HUDEP-2 (cell line): ENCODE measurements around the gene ZNF444.
A peak's percentile ranks its signal among the peaks of the same experiment; 100 is the strongest.
"Not testable (repeated sequence)": the region's sequence is repeated elsewhere in the genome, so short reads cannot be mapped to it uniquely, and the experiment has no call there.

ENCODE experiments used
- DNase-seq, 76 experiments: peaks; one replicate each; lab custom pipeline; 2025; ENCODE audit not compliant: unreplicated experiment in 76 of 76; lab: John Stamatoyannopoulos, UW

Gene ZNF444

GRCh38 chr19:56142897-56143434, 1.9 kb downstream of the ZNF444 start:
- no peak for DNase-seq

- DNase-seq: peak in 31 of 76 experiments; percentile 6 to 62 (median 33)
Observed at GRCh38 chr19:56144376-56144775, 3.3 kb downstream of the ZNF444 start.

DNA sequence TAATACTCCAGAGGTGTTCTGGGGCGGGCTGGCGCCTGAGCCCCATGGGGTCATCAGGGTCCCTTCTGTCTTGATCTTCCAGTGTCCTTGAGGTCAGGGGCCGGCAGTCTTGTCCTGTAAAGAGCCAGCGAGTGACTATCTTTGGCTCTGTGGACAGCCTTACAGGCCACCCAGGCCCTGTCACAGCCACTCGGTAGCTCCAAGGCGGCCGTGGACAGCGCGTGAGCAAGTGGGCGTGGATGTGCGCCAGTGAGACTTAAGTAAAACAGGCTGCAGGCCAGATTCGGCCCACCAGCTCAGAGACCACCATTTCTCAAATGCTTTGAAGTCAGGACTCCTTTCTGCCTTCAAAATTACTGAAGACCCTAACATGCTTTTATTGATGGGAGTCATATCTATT, 3.7 kb downstream of the ZNF444 start:
- no peak for DNase-seq

- DNase-seq: no peak
Observed at GRCh38 chr19:56145698-56146097, 4.6 kb downstream of the ZNF444 start.

- DNase-seq: no peak
Observed at GRCh38 chr19:56146904-56147303, 5.8 kb downstream of the ZNF444 start.

GRCh38 chr19:56147307-56147706, 6.2 kb downstream of the ZNF444 start:
- no peak for DNase-seq

- DNase-seq: no peak
Observed at GRCh38 chr19:56148096-56148495, 7.0 kb downstream of the ZNF444 start.

DNA sequence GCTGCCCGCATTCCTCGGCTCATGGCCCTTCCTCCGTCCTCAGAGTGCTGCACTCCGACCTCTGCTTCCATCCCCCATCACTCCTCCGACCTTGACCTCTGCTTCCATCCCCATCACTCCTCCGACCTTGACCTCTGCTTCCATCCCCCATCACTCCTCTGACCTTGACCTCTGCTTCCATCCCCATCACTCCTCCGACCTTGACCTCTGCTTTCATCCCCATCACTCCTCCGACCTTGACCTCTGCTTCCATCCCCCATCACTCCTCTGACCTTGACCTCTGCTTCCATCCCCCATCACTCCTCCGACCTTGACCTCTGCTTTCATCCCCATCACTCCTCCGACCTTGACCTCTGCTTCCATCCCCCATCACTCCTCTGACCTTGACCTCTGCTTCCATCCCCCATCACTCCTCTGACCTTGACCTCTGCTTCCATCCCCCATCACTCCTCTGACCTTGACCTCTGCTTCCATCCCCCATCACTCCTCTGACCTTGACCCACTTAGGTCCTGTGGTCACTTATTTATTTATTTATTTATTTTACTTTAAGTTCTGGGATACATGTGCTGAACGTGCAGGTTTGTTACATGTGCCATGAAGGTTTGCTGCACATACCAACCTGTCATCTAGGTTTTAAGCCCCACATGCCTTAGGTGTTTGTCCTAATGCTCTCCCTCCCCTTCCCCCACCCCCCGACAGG, 8.0 kb downstream of the ZNF444 start:
- not testable (repeated sequence) for DNase-seq

DNA sequence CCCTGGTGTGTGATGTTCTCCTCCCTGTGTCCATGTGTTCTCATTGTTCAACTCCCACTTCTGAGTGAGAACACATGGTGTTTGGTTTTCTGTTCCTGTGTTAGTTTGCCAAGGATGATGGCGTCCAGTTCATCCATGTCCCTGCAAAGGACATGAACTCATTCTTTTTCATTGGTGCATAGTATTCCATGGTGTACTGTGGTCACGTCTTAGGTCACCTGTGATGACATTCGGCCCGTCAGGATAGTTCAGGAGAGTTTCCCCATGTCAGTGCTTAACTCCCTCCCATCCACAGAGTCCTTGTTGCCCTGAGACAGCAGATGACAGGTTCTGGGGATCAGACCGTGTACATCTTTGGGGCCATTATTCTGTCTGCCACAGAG, 8.6 kb downstream of the ZNF444 start:
- DNase-seq: no peak

GRCh38 chr19:56150358-56150757, 9.3 kb downstream of the ZNF444 start:
- DNase-seq: no peak

- DNase-seq: no peak
Observed at GRCh38 chr19:56152644-56153043, 11.6 kb downstream of the ZNF444 start.

DNA sequence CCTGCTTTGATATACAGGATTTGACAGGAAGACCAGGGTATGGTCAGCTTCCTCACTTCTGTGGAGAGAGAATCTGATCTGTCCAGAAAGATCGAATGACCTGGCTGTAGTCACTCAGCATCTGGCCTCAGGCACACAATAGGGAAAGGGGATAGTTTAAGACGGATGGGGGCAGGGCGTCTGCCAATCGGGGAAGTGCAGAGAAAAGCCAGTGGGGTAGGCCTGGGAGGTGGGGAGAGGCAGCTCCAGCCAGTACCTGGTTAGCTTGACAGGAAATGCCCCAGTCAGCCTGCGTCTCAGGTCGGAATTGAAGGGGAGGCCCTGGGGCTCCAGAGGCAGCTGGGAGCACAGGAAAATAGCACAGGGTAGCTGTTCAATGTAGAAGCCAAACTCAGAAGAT, 12.4 kb downstream of the ZNF444 start:
- DNase-seq: no peak

DNA sequence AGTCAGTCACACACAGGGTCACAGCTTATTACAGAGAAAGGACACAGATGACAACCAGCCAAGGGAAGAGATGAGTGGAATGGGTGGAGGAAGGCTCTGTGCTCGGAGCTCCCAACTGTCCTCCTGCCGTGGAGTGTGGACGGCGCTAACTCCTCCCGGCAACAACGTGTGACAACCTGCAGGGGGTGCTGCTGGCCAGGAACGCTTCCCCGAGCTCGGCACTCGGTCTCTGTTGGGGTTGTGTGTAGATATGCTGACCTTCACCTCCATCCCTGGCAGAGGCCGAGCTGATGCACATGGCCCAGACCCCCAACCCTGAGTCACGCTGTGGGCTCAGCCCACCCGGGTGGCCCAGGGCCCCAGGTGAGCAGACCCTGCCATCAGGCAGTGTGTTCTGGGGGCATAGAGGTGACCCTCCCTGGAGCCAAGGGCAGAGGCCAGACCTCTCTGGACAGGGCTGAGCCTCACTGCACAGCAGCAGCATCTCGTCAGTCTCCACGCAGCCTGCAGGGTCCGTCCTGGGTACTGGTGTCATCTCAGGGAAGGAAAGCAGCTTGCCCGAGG, 14.1 kb downstream of the ZNF444 start:
- DNase-seq: peak in 8 of 76 experiments; percentile 9 to 23 (median 10)

DNA sequence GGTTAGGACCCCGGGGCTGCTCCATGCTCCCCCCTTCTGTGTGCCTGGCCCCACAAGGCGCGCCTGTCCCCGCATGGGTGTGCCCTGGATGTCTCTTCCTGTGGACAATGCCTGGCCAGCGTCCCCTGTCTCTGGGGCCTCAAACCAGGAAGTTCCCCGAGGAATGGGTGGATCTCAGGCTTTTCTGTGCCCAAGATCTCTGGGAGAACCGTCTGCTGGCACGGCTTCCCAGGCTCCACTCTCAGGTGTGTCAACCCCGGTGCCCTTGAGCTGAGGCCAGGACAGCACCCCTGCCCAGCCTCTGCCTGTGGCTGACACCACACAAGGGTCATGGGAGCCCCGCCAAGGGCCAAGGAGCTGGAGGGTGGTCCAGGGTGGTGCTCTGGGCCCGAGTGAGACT, 15.7 kb downstream of the ZNF444 start:
- DNase-seq: no peak

GRCh38 chr19:56158170-56158757, 17.2 kb downstream of the ZNF444 start:
- DNase-seq: no peak

DNA sequence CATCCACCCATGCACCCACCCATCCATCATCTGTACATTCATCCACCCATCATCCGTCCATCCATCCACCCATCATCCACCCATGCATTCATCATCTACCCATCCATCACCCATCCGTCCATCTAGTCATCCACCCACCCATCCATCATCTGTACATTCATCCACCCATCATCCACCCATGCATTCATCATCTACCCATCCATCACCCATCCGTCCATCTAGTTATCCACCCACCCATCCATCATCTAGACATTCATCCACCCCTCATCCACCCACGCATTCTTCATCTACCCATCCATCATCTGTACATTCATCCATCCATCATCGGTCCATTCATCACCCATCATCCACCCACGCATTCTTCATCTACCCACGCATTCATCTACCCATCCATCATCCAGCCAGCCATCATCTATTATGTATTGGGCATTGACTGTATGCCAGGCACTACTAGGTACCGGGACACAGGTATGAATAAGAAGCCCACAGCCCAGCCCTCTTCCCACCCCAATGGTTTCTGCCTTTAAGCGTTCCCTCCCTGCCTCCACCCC, 18.0 kb downstream of the ZNF444 start:
- DNase-seq: no peak

DNA sequence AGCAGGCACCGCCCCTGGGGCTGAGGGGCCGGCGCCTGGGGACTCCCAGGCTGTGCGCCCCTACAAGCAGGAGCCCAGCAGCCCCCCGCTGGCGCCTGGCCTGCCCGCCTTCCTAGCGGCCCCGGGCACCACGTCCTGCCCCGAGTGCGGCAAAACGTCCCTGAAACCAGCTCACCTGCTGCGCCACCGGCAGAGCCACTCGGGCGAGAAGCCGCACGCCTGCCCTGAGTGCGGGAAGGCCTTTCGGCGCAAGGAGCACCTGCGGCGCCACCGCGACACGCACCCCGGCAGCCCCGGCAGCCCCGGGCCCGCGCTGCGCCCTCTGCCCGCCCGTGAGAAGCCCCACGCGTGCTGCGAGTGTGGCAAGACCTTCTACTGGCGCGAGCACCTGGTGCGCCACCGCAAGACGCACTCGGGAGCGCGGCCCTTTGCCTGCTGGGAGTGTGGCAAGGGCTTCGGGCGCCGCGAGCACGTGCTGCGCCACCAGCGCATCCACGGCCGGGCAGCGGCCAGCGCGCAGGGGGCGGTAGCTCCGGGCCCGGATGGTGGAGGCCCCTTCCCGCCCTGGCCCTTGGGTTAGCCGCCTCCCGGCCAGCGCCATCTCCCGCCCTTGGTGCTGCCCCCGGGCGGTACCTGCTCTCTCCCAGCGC, 18.7 kb downstream of the ZNF444 start:
- no peak for DNase-seq

DNA sequence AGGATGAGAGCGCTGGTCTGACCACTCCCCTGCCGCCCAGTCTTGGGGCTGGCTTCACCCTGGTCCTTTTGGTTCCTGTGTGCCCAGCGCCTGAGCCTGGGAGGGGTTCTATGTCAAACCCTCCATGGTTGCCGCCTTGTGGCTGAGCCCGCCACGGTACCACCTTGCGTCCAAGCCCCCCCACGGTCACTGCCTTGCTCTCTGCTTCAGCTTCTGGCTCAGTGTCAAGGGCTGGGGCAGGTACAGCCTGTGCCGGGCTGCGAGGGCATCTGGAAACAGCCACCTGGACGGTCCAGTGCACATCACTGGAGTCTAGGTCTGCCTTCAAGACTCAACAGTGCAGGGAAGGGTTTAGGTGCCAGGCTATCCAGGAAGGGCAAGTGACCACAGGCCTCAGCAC, 20.4 kb downstream of the ZNF444 start:
- no peak for DNase-seq

DNA sequence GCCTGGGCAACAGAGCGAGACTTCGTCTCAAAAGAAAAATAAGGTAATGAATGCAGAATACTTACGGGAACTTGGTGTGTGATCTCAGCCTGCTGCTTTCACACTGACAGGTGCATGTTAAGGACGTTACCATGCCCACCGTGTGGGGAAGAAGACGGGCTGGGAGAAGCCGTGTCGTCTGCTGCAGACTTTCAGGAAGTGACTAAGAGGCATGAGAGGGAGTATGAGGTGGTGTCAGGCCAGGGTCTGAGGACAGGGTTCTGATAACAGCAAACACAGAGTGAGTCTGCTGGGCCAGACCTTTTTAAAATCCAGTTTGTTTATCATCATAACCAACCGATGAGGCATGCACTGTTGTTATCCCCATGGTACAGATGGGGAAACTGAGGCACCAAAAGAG, 21.2 kb downstream of the ZNF444 start:
- peak in 6 of 76 experiments; percentile 7 to 39 (median 33) for DNase-seq

GRCh38 chr19:56163097-56163496, 22.0 kb downstream of the ZNF444 start:
- DNase-seq: no peak

GRCh38 chr19:56167064-56167578, 26.0 kb downstream of the ZNF444 start:
- DNase-seq: peak in 2 of 76 experiments; percentile 4 to 7
